ENCODE results near the gene TGM1. TPM values are rescaled to one million over a fixed set of nuclear protein-coding genes. Genes with fewer than 3 reads are reported as not detected.
A peak's percentile ranks its signal among the peaks of the same experiment; 100 is the strongest.

TGM1 gene
- total RNA-seq, 1 donor from 2014 or later: 5.9 TPM

DNA sequence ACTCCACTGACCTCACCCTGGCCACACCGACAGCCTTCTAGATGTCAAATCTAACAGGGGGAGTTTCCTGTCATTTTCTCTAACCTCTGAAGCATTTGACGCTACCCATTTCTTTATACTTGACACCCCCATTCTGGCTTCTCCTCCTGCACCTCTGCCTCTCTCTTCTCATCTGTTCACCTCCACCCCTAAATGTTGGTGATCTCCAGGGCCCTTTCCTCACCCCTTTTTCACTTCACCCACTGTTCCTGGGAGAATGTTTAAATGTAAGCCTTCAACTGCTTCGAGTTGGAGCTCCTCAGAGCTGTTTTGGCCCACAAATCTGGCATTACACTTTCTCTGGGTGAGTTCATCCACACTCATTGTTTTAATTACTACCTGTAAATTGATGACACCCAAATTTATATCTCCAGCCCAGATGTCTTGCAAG, 8.9 kb upstream of the TGM1 start:
- Histone ChIP-seq H3K9me3 (no peaks in the 10 kb centered on the region), H3K27ac (peak overlapping the region; percentile 98), H3K27me3 (ENCODE audit: low read depth) (no peaks in the 10 kb centered on the region), H3K4me3 (peak overlapping the region; percentile 74), H3K4me1 (peaks cover 55% of the 10 kb centered on the region), H3K36me3 (peaks cover 34% of the 10 kb centered on the region)
- intact Hi-C loops (cut with DNase I): no loop called here
- TF ChIP-seq, protein P1, sequence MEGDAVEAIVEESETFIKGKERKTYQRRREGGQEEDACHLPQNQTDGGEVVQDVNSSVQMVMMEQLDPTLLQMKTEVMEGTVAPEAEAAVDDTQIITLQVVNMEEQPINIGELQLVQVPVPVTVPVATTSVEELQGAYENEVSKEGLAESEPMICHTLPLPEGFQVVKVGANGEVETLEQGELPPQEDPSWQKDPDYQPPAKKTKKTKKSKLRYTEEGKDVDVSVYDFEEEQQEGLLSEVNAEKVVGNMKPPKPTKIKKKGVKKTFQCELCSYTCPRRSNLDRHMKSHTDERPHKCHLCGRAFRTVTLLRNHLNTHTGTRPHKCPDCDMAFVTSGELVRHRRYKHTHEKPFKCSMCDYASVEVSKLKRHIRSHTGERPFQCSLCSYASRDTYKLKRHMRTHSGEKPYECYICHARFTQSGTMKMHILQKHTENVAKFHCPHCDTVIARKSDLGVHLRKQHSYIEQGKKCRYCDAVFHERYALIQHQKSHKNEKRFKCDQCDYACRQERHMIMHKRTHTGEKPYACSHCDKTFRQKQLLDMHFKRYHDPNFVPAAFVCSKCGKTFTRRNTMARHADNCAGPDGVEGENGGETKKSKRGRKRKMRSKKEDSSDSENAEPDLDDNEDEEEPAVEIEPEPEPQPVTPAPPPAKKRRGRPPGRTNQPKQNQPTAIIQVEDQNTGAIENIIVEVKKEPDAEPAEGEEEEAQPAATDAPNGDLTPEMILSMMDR (IDR thresholded peaks at IDR 0.05): no peak
- ATAC-seq (no peak), DNase-seq (no peak)

DNA sequence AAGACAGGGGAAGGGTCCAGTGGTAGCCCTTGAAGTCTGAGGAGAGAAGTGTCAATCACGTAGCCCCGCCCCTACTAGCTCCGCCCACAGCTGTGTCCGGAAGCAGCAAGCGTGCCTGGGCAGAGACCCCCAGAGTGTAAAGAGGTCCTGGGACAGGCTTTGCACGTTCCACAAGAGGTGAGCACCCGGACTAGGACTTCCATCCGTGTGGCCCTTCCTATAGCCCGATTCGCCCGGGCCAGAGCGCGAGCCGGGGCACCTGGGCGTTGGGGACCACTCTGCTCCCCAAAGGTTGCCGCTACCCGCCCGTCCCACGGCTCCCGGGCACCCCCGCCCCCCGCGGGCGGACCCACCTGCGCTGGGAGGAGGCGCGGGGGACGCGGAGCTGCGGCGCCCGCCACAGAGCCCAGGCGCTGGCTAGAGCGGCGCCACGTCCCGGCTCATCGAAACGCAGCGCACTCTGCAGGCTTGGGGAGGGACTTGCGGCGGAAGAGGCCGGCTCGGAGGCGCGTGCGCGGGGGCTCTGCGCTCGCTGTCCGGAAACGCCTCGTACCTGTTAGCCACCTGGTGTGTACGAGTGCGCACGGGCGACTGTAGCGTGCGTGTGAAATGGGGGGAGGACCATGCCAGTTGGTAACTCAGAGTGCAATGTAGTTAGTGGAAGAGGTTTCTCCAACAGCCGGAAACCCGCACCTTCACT, 8.3 kb upstream of the TGM1 start, which contains the start of gene RABGGTA:
RABGGTA (minus strand) TSS at position 464 of the 700 bp plus-strand sequence. CDS start 482 bp downstream, outside the sequence.
- Histone ChIP-seq H3K27me3 (ENCODE audit: low read depth) (no peaks in the 10 kb centered on the region), H3K4me3 (peak within 1 kb of the TSS; percentile 74), H3K9me3 (no peaks in the 10 kb centered on the region), H3K27ac (peak within 1 kb of the TSS; percentile 98), H3K36me3 (peaks cover 40% of the 10 kb centered on the region), H3K4me1 (peaks cover 49% of the 10 kb centered on the region)
- TF ChIP-seq, protein P1 (IDR thresholded peaks at IDR 0.05): peak; percentile 75
- intact Hi-C loops (cut with DNase I): no loop called here
- DNase-seq (peak; percentile 94), ATAC-seq (peak; percentile 91 to 95)

DNA sequence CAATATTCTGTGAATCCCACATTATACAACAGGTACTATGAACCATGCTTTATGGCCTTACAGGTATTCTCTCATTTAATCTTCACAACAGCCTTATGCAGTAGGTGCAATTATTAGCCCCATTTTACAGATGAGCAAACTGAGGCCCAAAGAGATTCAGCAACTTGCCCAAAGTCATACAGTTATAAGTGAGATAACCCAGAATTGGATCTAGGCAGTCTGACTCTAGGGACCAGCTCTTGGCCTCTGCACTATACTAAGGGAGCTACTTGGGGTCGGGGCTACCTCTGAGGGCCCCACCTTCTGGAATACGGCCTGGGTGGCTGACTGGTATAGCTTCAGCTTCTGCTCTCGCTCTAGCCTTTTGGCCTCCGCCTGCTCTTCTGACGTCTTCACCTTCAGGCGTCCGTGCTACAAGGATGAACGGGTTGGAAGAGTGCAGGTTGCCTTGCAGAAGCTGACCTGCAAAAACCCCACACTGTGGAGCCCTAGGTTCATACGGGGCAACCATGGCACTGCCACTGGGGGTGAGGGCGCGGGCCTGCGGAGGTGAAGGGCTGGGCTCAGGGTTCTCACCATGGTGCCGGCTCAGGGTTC, 7.7 kb upstream of the TGM1 start:
- intact Hi-C loops (cut with DNase I): no loop called here
- Histone ChIP-seq H3K4me1 (peaks cover 44% of the 10 kb centered on the region), H3K4me3 (peak overlapping the region; percentile 74), H3K27me3 (ENCODE audit: low read depth) (no peaks in the 10 kb centered on the region), H3K27ac (peak overlapping the region; percentile 98), H3K9me3 (no peaks in the 10 kb centered on the region), H3K36me3 (peaks cover 46% of the 10 kb centered on the region)
- ATAC-seq: no peak
- TF ChIP-seq, protein P1 (IDR thresholded peaks at IDR 0.05): no peak
- DNase-seq: no peak

DNA sequence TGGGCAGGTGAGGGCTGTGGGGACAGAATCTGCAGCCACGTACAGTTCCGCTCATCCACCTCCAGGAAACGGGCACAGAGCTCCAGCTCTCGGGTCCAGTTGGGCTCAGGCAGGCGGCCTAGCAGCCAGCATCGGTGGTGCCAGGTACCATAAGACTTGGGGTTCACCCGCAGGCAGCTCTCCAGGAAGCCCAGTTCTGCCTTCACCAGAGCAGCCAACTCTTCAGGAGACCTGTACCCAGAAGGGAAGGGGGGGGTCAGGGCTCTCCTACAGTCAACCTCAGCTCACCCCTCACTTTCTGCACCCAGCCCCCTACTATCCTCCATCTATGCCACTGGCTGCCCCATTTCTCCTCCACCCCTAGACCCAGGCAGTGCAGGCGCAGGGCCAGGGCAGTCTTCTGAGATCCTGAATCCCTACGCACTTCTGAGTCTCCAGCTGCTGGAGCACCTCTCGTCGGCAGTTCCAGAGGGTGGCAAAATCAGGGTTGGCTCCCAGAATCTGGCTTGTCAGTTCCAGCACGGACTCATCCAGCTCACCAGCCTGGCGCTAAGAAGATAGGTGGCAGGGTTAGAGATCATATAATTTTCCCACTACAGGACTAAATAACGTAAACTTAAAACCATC, 7.0 kb upstream of the TGM1 start:
- H3K36me3 ChIP-seq: peaks cover 52% of the 10 kb centered on the region
- intact Hi-C loops (cut with DNase I): no loop called here
- no peak for ATAC-seq
- H3K4me1 ChIP-seq: peaks cover 38% of the 10 kb centered on the region
- H3K9me3 ChIP-seq: no peaks in the 10 kb centered on the region
- TF ChIP-seq, protein P1 (IDR thresholded peaks at IDR 0.05): no peak
- H3K4me3 ChIP-seq: no peak overlapping the region
- no peak for DNase-seq
- H3K27ac ChIP-seq: no peak overlapping the region
- H3K27me3 ChIP-seq (ENCODE audit: low read depth): no peaks in the 10 kb centered on the region

DNA sequence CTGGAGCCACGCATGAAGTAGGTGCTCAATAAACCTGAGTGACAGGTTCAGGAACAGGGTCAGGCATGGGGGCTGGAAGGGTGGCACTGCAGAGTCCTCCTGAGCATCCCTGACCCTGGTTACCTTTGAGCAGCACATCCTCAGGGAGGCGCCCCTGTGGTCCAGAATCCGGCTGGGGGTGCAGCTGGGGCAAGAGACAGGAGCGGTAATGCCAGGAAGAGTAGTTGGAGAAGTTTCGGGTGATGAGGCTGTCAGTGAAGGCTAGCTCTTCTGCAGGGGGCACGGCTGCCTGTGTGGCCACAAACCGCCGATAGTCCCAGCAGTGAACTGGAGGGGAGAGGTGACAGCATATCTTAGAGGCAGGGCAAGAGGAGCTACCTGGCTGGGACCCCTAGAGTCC, 6.4 kb upstream of the TGM1 start:
- TF ChIP-seq, protein P1 (IDR thresholded peaks at IDR 0.05): no peak
- peaks cover 54% of the 10 kb centered on the region for H3K36me3 ChIP-seq
- peaks cover 31% of the 10 kb centered on the region for H3K4me1 ChIP-seq
- H3K27ac ChIP-seq: no peak overlapping the region
- no peaks in the 10 kb centered on the region for H3K27me3 ChIP-seq (ENCODE audit: low read depth)
- H3K9me3 ChIP-seq: no peaks in the 10 kb centered on the region
- intact Hi-C loops (cut with DNase I): no loop called here
- no peak for ATAC-seq
- no peak overlapping the region for H3K4me3 ChIP-seq
- no peak for DNase-seq

Measured in lower lobe of right lung (tissue), 2 donors.